MM.1S (cell line): ENCODE results near the gene PDE4B.

Experiments
- DNase-seq: peaks from one replicate; pipeline ENCODE4 v3.0.0-alpha.2; 2015
- H2AFZ ChIP-seq: fragments of 300-600 bp; sonication (generic); 2 replicates; pipeline ENCODE4 v1.6.0; 2016; ENCODE audit warnings: antibody characterized with exemption, low read length
- H3F3A ChIP-seq: fragments of 300-600 bp; sonication (generic); 2 replicates; pipeline ENCODE4 v1.6.1; 2016; ENCODE audit warnings: mild to moderate bottlenecking, antibody characterized with exemption, low read length, moderate library complexity, mixed read lengths; ENCODE audit not compliant: insufficient read depth
- H3K27ac ChIP-seq: fragments of 300-600 bp; sonication (generic); 2 replicates; pipeline ENCODE4 v1.5.1; 2016; ENCODE audit warnings: mild to moderate bottlenecking, low read length
- H3K27me3 ChIP-seq: fragments of 300-600 bp; sonication (generic); replicated peaks from 2 replicates; pipeline ENCODE4 v1.6.0; 2016; ENCODE audit warnings: low read length; ENCODE audit not compliant: insufficient read depth
- H3K36me3 ChIP-seq: fragments of 300-600 bp; sonication (generic); replicated peaks from 2 replicates; pipeline ENCODE4 v1.6.1; 2016; ENCODE audit warnings: mild to moderate bottlenecking, low read length, mixed read lengths; ENCODE audit not compliant: insufficient read depth
- H3K4me1 ChIP-seq: fragments of 300-600 bp; sonication (generic); 2 replicates; pipeline ENCODE4 v1.6.1; 2016; ENCODE audit warnings: low read length, mixed read lengths
- H3K4me2 ChIP-seq: fragments of 300-600 bp; sonication (generic); 2 replicates; pipeline ENCODE4 v1.6.0; 2016; ENCODE audit warnings: low read depth, low read length
- H3K4me3 ChIP-seq: fragments of 300-600 bp; sonication (generic); 2 replicates; pipeline ENCODE4 v1.5.1; 2016; ENCODE audit warnings: low read length, mixed read lengths
- H3K79me2 ChIP-seq: fragments of 300-600 bp; sonication (generic); 2 replicates; pipeline ENCODE4 v1.6.1; 2016; ENCODE audit warnings: mixed run types, low read length, mixed read lengths
- H3K9ac ChIP-seq: fragments of 300-600 bp; sonication (generic); 2 replicates; pipeline ENCODE4 v1.6.1; 2016; ENCODE audit warnings: low read length, mixed read lengths
- H3K9me2 ChIP-seq: fragments of 300-600 bp; sonication (generic); replicated peaks from 2 replicates; pipeline ENCODE4 v1.6.1; 2016; ENCODE audit warnings: mild to moderate bottlenecking, low read length, mixed read lengths; ENCODE audit not compliant: insufficient read depth
- H3K9me3 ChIP-seq: fragments of 300-600 bp; sonication (generic); replicated peaks from 2 replicates; pipeline ENCODE4 v1.6.1; 2016; ENCODE audit warnings: mild to moderate bottlenecking, low read length, mixed read lengths; ENCODE audit not compliant: insufficient read depth
- H4K20me1 ChIP-seq: fragments of 300-600 bp; sonication (generic); 2 replicates; pipeline ENCODE4 v1.6.1; 2016; ENCODE audit warnings: mild to moderate bottlenecking, low read length, moderate library complexity, mixed read lengths; ENCODE audit not compliant: insufficient read depth
- EZH2 ChIP-seq: fragments of 300-600 bp; sonication (generic); optimal IDR thresholded peaks from 2 replicates; pipeline ENCODE3; 2017; ENCODE audit warnings: low read depth, mild to moderate bottlenecking, antibody characterized with exemption, low read length, mixed read lengths
- EZH2phosphoT487 ChIP-seq: fragments of 300-600 bp; sonication (generic); IDR thresholded peaks from 2 replicates; pipeline ENCODE4 v1.6.1; 2018; ENCODE audit warnings: antibody characterized with exemption, low read length
- TF ChIP-seq, protein P1 (sequence below): fragments of 300-600 bp; sonication (generic); IDR thresholded peaks from 2 replicates; pipeline ENCODE4 v1.5.1; 2016; ENCODE audit warnings: antibody characterized with exemption, low read length, mixed read lengths

Gene PDE4B

DNA sequence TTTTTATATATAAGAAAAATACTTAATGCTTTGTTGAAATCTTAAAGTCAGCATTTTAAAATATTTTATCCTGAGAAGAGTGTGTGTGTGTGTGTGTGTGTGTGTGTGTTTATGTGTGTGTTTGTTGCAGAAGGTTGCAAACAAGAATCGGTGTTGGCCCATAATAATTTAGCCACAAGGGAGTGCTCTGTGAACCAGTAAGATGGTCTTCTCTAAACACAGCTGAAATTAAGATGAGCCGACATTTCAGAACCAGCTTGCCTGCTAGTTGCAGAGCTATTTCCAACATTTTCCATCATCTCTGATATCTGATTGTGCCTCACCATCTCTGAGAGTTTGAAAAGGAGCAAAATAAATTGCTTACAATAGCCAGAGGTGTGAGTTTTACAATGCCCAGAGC lies 582.4 kb downstream of the PDE4B start:
- Histone ChIP-seq H3K4me3 (no peak overlapping the region), H3K9ac (peak overlapping the region; percentile 39; the same call in 1 of the 2 replicates), H4K20me1 (no peaks in the 10 kb centered on the region), H3K27ac (peak overlapping the region; percentile 81), H3K9me3 (no peaks in the 10 kb centered on the region), H3K79me2 (0 out of 2 replicates have a peak, but pooled peaks cover 6% of the 10 kb centered on the region), H3K27me3 (no peaks in the 10 kb centered on the region), H3K4me2 (peak overlapping the region; percentile 56), H3K36me3 (no peaks in the 10 kb centered on the region; the same call in 1 of the 2 replicates), H2AFZ (no peak overlapping the region), H3K9me2 (no peaks in the 10 kb centered on the region), H3F3A (peaks cover 26% of the 10 kb centered on the region), H3K4me1 (peaks cover 69% of the 10 kb centered on the region)
- TF ChIP-seq EZH2phosphoT487 (no peak), EZH2 (no peak)
- TF ChIP-seq, protein P1, sequence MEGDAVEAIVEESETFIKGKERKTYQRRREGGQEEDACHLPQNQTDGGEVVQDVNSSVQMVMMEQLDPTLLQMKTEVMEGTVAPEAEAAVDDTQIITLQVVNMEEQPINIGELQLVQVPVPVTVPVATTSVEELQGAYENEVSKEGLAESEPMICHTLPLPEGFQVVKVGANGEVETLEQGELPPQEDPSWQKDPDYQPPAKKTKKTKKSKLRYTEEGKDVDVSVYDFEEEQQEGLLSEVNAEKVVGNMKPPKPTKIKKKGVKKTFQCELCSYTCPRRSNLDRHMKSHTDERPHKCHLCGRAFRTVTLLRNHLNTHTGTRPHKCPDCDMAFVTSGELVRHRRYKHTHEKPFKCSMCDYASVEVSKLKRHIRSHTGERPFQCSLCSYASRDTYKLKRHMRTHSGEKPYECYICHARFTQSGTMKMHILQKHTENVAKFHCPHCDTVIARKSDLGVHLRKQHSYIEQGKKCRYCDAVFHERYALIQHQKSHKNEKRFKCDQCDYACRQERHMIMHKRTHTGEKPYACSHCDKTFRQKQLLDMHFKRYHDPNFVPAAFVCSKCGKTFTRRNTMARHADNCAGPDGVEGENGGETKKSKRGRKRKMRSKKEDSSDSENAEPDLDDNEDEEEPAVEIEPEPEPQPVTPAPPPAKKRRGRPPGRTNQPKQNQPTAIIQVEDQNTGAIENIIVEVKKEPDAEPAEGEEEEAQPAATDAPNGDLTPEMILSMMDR, result no peak
- DNase-seq, result no peak

DNA sequence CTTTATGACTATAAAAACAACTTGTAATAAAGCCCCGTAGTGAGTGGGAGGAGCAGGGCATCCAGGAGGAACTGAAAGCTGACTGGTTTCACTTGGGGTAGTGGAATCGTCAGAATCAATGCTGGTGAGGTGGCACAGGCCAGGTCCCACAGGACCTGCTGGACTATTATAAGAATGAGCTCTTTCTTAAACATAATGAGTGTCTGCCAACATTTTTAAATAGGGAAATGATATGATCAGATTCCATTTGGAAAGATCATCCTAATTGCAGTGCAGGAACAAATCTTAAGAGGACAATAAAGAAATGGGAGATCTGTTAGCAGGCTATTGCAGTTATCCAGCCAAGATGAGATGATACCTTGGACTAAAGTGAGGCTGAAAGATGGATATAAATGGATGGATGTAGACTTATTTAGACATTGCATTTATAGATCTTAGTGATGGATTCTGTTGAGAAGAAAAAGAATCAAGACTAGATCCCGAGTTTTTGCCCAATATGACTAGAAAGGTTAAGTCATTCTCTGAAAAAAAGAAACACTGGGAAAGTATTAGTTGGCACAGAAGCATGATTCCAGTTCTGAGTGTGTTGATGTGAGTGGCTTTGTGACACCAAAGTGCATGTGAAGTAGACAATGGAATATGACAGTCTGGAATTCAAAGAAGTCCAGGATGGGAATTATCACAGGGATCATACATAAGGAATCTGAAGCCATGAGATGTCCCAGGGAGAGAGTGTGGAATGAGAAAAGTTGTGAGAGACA lies 587.9 kb downstream of the PDE4B start:
- Histone ChIP-seq H3K27ac (peak overlapping the region; percentile 75), H4K20me1 (no peaks in the 10 kb centered on the region), H3K9me2 (no peaks in the 10 kb centered on the region), H2AFZ (no peak overlapping the region), H3K9ac (peak overlapping the region; percentile 58; the same call in 1 of the 2 replicates), H3K79me2 (no peaks in the 10 kb centered on the region), H3K9me3 (no peaks in the 10 kb centered on the region), H3F3A (peaks cover 19% of the 10 kb centered on the region), H3K27me3 (no peaks in the 10 kb centered on the region), H3K4me3 (peak overlapping the region; percentile 12; the same call in 1 of the 2 replicates), H3K4me1 (peaks cover 31% of the 10 kb centered on the region), H3K4me2 (peak overlapping the region; percentile 48), H3K36me3 (no peaks in the 10 kb centered on the region)
- DNase-seq, result peak; percentile 86
- TF ChIP-seq, protein P1, result no peak
- no peak for TF ChIP-seq EZH2phosphoT487
- no peak for TF ChIP-seq EZH2

DNA sequence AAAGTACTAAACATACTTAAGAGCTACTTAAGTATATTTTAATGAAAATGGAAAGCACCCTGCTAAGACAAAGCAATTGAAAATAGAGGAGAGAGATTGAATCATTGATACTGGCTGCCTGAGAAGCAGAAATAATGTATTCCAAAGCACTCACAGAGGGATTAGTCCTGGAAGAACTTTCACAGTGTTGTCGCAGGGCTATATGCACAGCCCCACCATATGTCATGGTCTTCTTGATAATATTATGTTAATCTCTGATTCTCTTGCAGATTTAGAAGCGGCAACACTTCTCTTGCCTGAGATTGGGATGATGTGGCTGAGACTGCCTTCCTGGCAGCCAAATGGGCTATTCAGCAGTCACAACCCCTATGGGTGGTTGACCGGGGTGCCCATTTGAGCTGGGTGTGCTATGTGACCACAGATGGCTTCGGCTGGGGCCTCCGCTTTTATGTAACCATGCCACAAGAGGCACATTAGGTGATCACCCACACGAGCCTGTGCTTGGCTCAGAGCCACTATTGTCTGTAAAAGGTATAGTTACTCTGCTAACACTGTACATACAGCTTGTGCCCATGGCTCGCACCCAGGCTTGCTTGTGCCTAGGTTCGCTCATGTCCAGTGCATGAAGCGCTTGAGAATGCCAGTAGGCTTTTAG lies 589.1 kb downstream of the PDE4B start:
- no peak for TF ChIP-seq EZH2phosphoT487
- no peak for TF ChIP-seq EZH2
- TF ChIP-seq, protein P1, result no peak
- no peak for DNase-seq
- Histone ChIP-seq H3K4me2 (peak overlapping the region; percentile 48; the same call in 1 of the 2 replicates), H3F3A (peaks cover 19% of the 10 kb centered on the region), H3K79me2 (no peaks in the 10 kb centered on the region), H3K4me1 (peaks cover 23% of the 10 kb centered on the region), H3K27me3 (no peaks in the 10 kb centered on the region), H3K9me3 (no peaks in the 10 kb centered on the region), H3K36me3 (no peaks in the 10 kb centered on the region), H4K20me1 (no peaks in the 10 kb centered on the region), H3K9ac (peak overlapping the region; percentile 58; the same call in 1 of the 2 replicates), H3K4me3 (no peak overlapping the region), H2AFZ (no peak overlapping the region), H3K9me2 (no peaks in the 10 kb centered on the region), H3K27ac (peak overlapping the region; percentile 75; the same call in 1 of the 2 replicates)
